BE2C (cell line): ENCODE measurements around the gene PHACTR1.
"Not testable (repeated sequence)": the region's sequence is repeated elsewhere in the genome, so short reads cannot be mapped to it uniquely, and the experiment has no call there.

Experiments used
- DNase-seq: peaks from one replicate; pipeline ENCODE4 v3.0.0-alpha.2; 2020
- H3K27me3 ChIP-seq: fragments of 250-450 bp; sonication (Bioruptor Pico); 2 replicates; pipeline ENCODE4 v1.5.1; 2020; ENCODE audit warnings: mild to moderate bottlenecking
- H3K36me3 ChIP-seq: fragments of 250-450 bp; sonication (Bioruptor Pico); 2 replicates; pipeline ENCODE4 v1.5.1; 2020; ENCODE audit warnings: mild to moderate bottlenecking
- H3K4me1 ChIP-seq: fragments of 250-450 bp; sonication (Bioruptor Pico); 2 replicates; pipeline ENCODE4 v1.5.1; 2020
- H3K4me3 ChIP-seq: 2 replicates; pipeline ENCODE4 v1.5.1; 2011; ENCODE audit warnings: low read depth, low read length
- H3K9me3 ChIP-seq: fragments of 250-450 bp; sonication (Bioruptor Pico); 2 replicates; pipeline ENCODE4 v1.5.1; 2020
- CTCF ChIP-seq: IDR thresholded peaks from 2 replicates; pipeline ENCODE4 v1.5.1; 2012; ENCODE audit warnings: mild to moderate bottlenecking, low read depth, low read length

The PHACTR1 gene

GRCh38 chr6:12717356-12717755 is 789 bp downstream of the PHACTR1 start:
- Histone ChIP-seq H3K4me3 (no peak overlapping the region), H3K9me3 (no peaks in the 10 kb centered on the region), H3K4me1 (no peaks in the 10 kb centered on the region), H3K27me3 (no peaks in the 10 kb centered on the region), H3K36me3 (no peaks in the 10 kb centered on the region)
- no peak for TF ChIP-seq CTCF
- no peak for DNase-seq

GRCh38 chr6:12718015-12718414 is 1.4 kb downstream of the PHACTR1 start:
- no peaks in the 10 kb centered on the region for H3K4me1 ChIP-seq
- H3K27me3 ChIP-seq, result no peaks in the 10 kb centered on the region
- no peak for DNase-seq
- no peak for TF ChIP-seq CTCF
- no peaks in the 10 kb centered on the region for H3K36me3 ChIP-seq
- no peaks in the 10 kb centered on the region for H3K9me3 ChIP-seq
- no peak overlapping the region for H3K4me3 ChIP-seq

- no peak for DNase-seq
- H3K4me3 ChIP-seq, result no peak overlapping the region
- no peaks in the 10 kb centered on the region for H3K36me3 ChIP-seq
These were observed 2.5 kb downstream of the PHACTR1 start for GRCh38 chr6:12719017-12719416.

GRCh38 chr6:12720310-12720709 is 3.7 kb downstream of the PHACTR1 start:
- Histone ChIP-seq H3K9me3 (no peaks in the 10 kb centered on the region), H3K4me3 (no peak overlapping the region), H3K4me1 (no peaks in the 10 kb centered on the region), H3K27me3 (no peaks in the 10 kb centered on the region), H3K36me3 (no peaks in the 10 kb centered on the region)
- DNase-seq, result no peak
- no peak for TF ChIP-seq CTCF

More at GRCh38 chr6:12719017-12719416, 2.5 kb downstream of the PHACTR1 start:
- Histone ChIP-seq H3K27me3 (no peaks in the 10 kb centered on the region), H3K4me1 (no peaks in the 10 kb centered on the region), H3K9me3 (no peaks in the 10 kb centered on the region)
- TF ChIP-seq CTCF, result no peak

- Histone ChIP-seq H3K27me3 (no peaks in the 10 kb centered on the region), H3K36me3 (no peaks in the 10 kb centered on the region)
- no peak for TF ChIP-seq CTCF
These were observed 8.7 kb downstream of the PHACTR1 start for GRCh38 chr6:12725263-12725662.

GRCh38 chr6:12729467-12729866 is 12.9 kb downstream of the PHACTR1 start:
- H3K27me3 ChIP-seq, result no peaks in the 10 kb centered on the region
- H3K36me3 ChIP-seq, result no peaks in the 10 kb centered on the region
- no peak for DNase-seq
- TF ChIP-seq CTCF, result no peak
- H3K4me3 ChIP-seq, result no peak overlapping the region
- no peaks in the 10 kb centered on the region for H3K4me1 ChIP-seq
- H3K9me3 ChIP-seq, result no peaks in the 10 kb centered on the region

More at GRCh38 chr6:12725263-12725662, 8.7 kb downstream of the PHACTR1 start:
- no peak overlapping the region for H3K4me3 ChIP-seq
- H3K4me1 ChIP-seq, result no peaks in the 10 kb centered on the region
- H3K9me3 ChIP-seq, result no peaks in the 10 kb centered on the region
- no peak for DNase-seq

- not testable (repeated sequence) for H3K9me3 ChIP-seq, H3K27me3 ChIP-seq, DNase-seq, H3K4me3 ChIP-seq, H3K4me1 ChIP-seq, H3K36me3 ChIP-seq
These were observed 14.2 kb downstream of the PHACTR1 start for GRCh38 chr6:12730809-12731208.
